GM19023 (cell line): ENCODE results near the gene PPP1R3D.
"Not testable (repeated sequence)": the region's sequence is repeated elsewhere in the genome, so short reads cannot be mapped to it uniquely, and the experiment has no call there.

ENCODE experiments used
- ATAC-seq: cut with Tn5 transposase; IDR thresholded peaks from one replicate; pipeline ENCODE4 v1.9.1; 2021; ENCODE audit warnings: mild to moderate bottlenecking, moderate library complexity; ENCODE audit not compliant: unreplicated experiment

The PPP1R3D gene, protein sequence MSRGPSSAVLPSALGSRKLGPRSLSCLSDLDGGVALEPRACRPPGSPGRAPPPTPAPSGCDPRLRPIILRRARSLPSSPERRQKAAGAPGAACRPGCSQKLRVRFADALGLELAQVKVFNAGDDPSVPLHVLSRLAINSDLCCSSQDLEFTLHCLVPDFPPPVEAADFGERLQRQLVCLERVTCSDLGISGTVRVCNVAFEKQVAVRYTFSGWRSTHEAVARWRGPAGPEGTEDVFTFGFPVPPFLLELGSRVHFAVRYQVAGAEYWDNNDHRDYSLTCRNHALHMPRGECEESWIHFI

DNA sequence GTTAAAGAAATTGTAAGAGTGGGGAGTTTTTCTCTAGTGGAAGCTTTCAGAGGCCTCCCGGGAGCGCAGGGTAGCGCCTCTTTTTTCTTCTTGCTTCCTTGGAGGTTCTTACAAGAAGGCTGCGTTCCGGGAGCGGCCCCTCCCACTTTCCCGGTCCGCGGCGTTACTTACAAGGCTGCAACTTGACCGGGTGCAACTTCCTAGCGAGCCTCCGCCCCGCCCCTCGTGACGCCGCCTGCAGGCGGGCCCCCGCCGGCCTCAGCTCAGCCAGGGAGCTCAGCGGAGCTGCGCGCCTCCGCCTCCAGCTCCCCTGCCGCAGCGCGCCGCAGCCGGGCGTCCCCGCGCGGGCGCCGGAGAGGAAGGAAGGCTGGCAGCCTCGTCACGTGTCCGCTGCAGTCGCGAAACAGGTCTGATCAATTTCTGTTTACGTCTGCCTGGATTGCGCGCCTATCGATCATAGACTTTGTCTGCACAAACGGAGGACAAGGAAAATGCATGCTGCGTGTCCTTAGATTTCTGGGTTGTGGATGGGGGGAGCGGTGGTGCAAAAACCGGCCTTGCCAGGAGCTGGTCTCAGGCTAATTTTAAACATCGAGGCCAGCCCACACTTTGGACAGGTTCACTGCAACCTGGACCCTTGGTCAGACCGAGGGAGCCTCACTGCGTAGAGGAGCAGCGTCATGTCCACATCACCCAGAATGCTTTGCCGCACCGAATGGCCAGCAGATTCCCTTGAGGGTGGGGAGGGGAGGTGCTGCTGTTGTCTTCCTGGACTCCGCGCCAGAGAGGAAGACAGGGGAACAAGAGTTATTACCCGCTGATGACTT is at the start of gene PPP1R3D, which contains the start of gene FAM217B:
Gene PPP1R3D (minus strand): TSS at position 177 of the 827 bp plus-strand sequence. CDS start 374 bp downstream, outside the sequence.
Gene FAM217B (plus strand): TSS at position 261 of the 827 bp plus-strand sequence. CDS start 3,555 bp downstream, outside the sequence.
- ATAC-seq, result peak; percentile 95

DNA sequence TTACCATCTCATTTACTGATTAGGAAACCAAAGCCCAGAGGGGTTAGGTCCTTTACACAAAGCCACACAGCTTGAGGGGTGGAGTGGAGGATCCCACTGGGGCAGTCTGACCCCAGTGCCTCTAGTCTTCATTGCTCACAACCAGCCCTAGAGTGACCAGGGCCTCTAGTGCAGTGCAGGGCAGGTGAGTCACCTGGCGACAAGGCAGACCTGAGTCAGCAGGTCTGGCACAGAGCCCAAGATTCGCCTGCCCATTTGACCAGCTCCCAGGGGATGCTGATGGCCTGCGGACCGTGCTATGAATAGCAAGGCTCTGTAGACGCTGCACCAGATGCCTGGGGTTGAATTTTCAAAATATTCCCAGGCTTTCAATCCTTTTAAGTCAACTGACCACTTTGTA is 48.0 kb upstream of the PPP1R3D start:
- no peak for ATAC-seq

DNA sequence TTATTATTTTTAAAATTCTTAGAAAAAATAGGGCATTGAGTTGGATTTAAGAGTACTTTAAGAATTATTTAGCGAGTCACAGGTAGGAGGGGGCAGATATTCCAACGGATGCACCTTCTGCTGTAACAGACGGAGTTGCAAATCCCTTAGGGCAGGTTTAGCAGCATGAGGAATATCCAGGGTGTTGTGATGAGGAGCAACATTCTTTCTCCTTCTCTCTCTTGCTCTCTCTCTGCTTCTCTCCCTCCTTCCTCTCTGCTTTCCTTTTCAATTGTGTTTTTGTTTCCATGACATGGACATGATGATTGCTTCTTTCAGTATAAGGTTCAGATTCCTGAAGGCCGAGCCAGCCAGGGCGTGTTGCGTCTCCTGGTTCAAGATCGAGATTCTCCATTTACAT is 47.0 kb upstream of the PPP1R3D start:
- no peak for ATAC-seq

DNA sequence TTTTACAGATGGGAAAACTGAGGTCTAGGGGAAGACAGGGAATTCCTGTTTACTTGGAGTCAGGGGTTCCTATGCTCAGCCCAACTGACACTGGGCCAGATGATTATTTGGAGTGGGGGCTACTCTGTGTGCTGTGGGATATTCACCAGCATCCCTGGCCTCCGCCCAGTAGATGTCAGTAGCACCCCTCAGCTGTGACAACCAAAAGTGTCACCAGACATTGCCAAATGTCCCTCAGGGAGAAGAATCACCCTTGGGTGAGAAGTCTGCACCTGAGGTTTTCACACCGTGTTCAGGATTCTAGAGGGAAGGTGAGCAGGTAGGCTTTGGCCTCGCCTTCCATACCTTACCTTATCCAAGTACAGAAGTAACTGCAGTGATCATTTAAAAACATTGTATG is 45.8 kb upstream of the PPP1R3D start:
- ATAC-seq, result no peak

DNA sequence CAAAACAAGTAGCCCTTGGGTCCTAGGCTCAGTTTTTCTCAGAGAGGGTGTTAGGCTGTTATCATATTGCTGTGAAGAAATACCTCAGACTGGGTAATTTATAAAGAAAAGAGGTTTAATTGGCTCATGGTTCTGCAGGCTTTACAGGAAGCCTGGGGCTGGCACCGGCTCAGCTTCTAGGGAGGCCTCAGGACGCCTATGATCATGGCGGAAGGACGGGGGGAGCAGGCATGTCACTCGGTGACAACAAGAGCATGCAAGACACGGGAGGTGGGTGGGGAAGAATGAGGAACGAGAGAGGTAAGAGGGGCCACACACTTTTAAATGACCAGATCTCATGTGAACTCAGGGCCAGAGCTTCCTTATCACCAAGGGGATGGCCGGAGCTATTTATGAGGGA is 45.1 kb upstream of the PPP1R3D start:
- no peak for ATAC-seq

DNA sequence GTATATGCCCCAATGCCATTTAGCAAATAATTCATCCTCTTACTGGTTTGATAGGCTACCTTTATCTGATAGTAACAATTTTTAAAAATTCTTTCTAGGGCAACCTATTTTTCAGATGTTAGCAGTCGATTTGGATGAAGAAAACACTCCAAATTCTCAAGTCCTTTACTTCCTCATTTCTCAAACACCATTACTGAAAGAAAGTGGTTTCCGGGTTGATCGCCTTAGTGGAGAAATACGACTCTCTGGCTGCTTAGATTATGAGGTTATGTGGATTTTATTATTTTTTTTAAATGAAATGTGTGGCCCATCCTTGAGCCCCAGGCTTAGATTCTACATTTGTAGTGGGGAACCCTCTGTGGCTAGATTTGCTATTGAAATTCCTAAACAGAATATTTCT is 44.4 kb upstream of the PPP1R3D start:
- ATAC-seq, result no peak

DNA sequence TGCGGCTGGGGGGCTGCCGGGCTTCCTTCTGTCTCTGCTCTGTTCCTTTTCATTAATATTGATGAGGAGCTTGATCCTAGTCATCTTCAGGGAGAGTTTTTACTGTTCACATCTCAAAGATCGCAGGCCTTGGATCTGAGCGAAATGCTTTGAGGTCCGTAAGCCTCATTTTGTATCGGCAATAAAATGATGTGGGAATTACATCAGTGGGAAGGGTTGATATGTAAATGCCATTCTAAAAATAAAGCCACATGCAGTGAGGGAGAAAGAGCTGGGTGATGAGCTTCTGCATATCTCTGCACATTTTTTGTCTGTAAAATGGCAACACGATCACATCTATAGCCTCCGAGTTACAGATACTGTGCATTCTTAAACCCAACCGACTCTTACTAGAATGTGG is 43.0 kb upstream of the PPP1R3D start:
- no peak for ATAC-seq

DNA sequence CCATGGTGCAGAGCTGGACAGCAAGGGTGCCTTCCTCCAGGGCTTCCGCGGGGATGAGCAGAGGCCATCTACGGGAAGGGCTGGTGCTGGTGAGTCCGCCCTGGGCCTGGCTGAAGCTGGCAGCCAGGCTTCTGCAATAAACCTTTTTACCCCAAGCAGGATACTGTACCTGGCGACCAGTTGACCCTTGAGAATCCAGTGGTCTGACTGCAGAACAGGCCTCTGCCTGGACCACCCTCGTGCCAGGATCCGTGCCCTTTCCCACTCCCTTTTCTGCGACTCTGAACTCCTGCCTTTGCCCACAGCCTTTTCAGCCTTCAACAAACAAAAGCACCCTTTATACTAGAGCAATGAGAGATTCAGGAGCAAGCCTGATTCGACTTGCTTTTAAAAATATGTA is 37.0 kb upstream of the PPP1R3D start:
- ATAC-seq, result no peak

DNA sequence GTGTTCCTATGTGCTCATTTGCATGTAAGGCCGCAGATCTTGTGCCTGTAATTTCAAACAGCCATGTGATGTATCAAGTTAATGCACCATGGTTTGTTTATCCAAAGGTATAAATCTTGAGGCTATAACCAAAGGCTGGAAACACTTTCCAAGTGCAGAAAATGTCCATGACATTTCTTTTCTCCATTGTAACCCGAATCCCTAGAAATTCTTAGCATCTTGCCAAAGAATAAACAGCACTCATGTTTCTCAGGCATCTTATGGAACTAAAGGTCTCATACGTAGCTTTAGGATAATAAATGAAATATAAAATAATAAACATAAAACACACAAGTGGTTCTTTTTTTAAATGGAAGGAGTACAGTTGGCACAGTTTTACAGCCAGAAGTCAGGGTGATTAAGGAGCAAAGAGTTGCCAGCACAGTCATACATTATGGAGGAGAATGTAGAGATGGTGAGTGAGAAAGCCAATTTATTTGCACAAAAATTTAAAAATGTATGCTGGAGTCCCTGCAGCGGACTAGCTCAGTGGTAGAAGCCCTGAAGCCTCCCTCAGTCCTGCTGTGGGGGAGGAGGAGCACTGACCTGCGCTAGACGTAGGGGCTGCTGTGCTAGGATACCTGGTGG is 36.2 kb upstream of the PPP1R3D start:
- no peak for ATAC-seq

DNA sequence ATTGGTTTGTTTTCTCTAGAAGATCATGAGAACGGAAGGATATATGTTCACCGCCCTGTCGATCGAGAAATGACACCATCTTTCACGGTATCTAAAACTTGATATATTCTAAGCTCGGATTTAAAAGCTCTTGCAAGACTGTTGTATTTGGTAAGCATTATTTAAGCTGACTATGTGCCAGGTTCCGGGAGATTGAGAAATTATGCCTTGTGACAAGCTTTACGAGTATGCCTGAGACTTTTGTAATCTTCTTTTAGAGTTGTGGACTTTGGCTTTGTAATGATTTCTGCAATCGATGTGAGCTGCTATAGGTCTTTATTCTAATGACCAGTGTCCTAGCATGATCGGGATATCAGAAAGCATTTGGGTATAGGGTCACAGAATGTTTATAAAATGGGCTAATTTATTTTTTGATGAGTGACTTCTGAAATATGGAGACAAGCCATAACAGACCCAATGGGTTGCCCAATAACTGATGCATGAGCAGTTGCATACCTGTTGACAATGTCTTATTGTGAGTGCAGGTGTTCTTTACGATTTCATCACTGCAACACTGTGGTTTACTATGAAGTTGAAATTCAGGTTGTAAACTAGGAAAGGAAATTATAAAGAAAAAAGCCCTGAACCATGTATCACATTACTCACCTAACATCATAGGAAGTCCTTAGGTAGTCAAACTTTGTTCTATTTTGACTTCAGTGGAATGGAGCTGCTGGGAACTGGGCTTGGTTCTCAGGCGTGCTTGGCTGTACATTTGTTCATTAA is 32.1 kb upstream of the PPP1R3D start:
- no peak for ATAC-seq

DNA sequence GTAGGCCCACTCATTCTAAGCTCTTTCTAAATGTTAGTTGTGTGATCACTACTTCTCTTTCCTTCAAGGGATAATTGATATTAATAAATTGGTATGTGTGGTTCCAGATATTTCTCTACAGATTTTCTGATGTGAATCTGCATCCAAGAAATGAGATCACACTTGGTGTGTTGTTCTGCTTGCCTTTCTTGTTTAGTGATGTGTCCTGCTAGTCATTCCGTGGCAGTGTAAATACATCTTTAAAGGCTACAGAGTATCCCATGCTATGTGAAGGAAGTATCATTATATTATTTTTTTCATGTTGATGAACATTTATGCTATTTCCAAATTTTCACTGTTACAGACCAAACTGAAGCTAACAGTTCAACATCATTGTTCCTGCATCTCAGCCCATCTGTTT is 31.3 kb upstream of the PPP1R3D start:
- ATAC-seq, result no peak

DNA sequence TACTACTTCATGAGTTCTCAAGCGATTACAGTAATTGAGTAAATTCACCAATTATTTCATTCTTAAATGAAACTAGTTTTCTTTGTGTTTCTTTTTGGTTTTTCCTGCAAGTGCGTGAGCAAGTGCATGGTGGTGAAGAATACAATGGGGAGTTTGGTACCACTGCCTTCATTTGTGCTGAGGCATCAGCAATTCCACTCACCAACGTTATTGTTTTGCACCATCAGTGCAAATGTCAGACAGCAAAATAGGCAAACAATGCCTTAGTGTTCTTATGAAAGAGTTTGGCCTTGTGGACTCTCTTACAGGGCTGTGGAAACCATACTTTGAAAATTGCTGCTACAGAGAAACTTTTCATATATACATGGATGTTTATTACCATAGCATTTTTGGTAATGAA is 26.3 kb upstream of the PPP1R3D start:
- no peak for ATAC-seq

DNA sequence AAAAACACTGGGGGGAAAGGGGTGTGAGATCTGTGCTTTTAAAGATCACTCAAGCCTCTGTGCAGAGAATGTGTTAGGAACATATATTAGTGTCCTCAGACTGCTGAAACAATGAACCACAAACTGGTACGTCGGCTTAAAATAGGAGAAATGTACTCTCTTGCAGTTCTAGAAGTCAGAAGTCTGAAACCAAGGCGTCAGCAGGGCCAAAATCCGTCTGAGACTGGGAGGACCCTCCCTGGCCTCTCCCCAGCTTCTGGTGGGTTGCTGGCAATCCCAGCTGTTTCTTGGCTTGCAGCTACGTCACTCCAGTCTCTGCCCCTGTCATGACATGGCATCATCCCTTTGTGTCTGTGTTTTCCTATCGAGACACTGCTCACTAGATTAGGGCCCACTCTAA is 22.1 kb upstream of the PPP1R3D start:
- no peak for ATAC-seq

DNA sequence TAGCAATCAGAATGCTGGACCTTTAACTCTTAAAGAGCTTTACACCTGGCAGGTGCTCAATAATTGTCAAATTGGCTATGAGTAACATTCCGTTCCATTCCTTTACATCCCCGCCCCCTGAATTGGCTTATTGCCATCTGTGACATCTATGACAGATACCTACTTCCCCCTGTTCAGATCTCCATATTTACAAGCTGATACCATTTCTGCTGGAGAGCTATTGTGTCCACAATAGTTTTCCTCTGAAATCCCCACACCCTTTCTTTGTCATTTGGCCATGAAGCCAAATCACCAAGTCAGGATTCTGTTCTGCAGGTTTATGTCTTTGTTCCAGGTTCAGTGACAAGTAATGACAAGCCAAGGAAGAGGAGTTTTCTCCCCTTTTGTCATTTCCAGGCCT is 21.3 kb upstream of the PPP1R3D start:
- ATAC-seq, result no peak

DNA sequence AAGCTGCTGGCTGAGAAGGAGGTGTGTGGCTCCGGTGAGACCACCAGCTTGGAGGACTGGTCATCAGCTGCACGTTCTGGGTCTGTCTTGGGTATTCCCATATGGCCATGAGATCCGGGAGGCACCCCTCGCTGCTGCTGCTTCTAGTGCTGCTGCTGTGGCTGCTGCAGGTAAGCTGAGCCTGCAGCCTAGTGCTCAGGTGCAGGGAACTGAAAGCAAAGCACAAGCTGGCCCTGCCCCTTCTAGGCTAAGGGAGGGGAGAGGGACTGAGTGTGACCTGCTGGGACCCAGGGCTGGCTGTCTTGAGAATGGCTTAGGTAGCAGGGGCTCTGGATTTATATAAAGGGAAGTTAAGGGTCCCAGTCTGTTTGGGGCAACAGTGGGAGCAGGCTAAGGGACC is 18.5 kb upstream of the PPP1R3D start:
- ATAC-seq, result no peak

DNA sequence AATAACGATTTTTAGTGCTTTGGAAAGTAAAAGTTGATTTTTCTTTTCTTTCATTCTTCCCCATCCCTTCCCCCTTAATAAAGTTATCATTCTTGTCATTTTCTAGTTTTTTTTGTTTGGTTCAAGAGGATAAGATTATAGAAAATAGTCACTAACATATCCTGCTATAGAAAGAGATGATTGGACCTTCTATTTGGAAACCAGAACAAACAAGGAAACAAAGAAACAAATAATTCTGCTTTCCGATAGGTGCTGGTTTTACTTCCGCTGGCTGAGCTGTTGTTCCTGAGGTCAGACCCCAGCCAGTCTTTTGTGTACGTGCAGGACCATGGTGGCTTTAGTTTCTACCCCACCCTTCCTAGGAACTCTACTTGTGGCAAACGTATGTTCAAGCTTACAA is 18.0 kb upstream of the PPP1R3D start, which contains the start of gene CDH26:
Gene CDH26 (plus strand): TSS at position 301 of the 400 bp plus-strand sequence. CDS start 304 bp downstream, outside the sequence.
- ATAC-seq, result no peak

DNA sequence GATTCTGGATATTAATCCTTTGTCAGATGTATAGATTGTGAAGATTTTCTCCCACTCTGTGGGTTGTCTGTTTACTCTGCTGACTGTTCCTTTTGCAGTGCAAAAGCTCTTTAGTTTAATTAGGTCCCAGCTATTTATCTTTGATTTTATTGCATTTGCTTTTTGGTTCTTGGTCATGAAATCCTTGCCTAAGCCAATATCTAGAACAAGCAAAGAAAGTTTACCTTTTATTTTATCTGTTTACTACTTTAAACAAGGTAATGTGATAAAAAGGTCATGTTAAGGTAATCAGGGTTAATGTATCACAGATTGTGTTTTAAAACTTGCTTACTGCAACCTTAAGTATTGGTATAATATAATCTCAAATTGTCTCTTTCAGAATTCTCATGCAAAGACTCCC is 17.5 kb upstream of the PPP1R3D start:
- not testable (repeated sequence) for ATAC-seq

DNA sequence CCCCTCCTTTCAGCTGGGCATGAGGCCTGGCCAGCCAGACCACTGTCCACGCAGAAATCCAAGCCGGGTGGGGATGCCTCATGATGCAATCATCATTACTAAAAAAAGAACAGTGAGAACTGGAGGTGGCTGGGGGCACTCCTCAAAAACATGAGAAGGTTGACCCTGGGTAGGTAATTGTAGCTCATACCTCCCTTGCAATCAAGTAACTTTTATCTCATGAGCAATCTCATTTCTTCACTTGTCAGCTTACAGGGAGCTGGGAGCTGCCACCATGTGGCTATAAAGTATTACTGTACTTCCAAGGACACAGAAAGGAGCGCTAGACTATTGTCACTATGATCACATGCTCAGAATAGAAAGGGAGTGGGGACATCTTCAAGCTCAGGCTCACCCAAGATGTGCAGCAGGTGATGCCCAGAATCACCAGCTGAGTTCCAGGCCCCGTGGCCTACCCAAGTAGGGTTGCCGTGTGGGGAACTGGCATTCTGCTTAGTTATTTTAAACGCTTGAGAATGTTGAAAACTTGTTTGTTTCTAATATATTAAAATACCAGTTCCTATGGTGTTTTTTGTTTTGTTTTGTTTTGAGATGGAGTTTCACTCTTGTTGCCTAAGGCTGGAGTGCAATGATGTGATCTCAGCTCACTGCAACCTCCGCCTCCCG is 15.2 kb upstream of the PPP1R3D start:
- ATAC-seq, result no peak

DNA sequence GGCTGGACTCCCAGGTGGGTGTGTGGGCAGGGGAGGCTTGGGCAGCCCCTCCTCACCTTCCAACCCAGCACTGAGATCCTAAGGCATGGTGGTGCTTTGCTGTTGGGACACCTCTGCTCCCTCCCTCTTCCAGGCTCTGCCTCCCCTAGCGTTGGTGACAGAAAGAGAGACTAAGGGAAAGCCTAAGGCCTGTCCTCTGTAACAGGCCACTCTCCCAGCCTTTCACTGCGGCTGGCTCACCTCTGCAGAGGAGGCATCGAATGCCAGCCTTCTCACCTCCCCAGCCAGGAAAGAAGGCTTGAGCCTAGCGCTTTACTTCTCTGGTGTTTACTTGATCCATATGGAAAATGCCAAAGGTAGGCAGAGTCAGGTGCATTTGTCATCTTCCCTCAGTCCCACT is 14.6 kb upstream of the PPP1R3D start:
- ATAC-seq, result no peak

DNA sequence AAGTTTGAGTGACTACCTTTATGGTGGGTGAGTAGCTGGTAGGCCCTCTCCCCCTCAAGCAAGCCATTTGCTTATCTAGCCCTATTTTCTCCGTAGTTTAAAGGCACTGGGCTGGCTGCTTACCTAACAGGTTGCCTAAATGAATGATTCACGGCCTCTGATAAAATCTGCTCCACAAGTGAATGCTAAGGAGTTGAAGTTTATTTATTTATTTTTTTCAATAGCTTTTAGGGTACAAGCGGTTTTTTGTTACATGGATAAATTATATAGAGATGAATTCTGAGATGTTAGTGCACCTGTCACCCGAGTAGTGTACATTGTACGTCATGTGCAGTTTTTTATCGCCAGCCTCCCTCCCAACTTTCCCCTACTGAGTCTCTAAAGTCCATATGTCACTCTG is 9.8 kb upstream of the PPP1R3D start:
- no peak for ATAC-seq
